OCI-LY1 (cell line): ENCODE results near the gene ITSN1.

Source experiments
- EZH2 ChIP-seq: fragments of 200-600 bp; sonication (generic), shearing (Covaris generic); IDR thresholded peaks from 2 replicates; pipeline ENCODE4 v1.8.0; 2017; ENCODE audit warnings: borderline replicate concordance, mixed run types, mild to moderate bottlenecking, antibody characterized with exemption, low read length, moderate library complexity, mixed read lengths
- TF ChIP-seq, protein P1 (sequence below): fragments of 200-600 bp; sonication (generic), shearing (Covaris generic); IDR thresholded peaks from 2 replicates; pipeline ENCODE4 v1.5.1; 2017; ENCODE audit warnings: mild to moderate bottlenecking, antibody characterized with exemption, low read length, moderate library complexity, mixed read lengths

DNA sequence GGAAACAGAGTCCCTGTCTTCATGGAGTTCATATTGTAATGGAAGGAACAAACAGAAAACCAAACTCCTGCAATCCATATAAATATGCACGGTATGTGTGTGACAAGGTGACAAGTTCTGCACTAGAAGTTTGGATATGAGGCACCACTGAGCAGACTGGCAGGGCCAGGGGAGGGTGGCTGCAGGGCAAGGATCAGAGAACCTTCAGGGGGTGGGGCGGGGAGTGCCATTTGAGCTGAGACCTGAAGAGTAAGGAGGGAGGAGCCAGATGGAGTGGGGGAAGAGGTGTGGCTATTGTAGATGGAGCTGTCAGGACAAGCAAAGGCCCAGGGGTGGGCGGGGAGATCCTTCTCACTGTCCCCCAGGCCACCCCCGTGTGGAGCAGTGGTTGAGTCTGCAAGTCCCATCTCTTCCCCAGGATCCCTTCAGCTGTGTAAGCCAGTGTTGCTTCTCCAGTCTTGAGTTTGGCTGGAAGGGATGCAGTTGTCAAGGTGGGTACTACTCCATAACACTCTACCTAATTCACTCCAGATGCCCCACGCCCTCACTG lies 196.9 kb downstream of the ITSN1 start:
- TF ChIP-seq, protein P1, sequence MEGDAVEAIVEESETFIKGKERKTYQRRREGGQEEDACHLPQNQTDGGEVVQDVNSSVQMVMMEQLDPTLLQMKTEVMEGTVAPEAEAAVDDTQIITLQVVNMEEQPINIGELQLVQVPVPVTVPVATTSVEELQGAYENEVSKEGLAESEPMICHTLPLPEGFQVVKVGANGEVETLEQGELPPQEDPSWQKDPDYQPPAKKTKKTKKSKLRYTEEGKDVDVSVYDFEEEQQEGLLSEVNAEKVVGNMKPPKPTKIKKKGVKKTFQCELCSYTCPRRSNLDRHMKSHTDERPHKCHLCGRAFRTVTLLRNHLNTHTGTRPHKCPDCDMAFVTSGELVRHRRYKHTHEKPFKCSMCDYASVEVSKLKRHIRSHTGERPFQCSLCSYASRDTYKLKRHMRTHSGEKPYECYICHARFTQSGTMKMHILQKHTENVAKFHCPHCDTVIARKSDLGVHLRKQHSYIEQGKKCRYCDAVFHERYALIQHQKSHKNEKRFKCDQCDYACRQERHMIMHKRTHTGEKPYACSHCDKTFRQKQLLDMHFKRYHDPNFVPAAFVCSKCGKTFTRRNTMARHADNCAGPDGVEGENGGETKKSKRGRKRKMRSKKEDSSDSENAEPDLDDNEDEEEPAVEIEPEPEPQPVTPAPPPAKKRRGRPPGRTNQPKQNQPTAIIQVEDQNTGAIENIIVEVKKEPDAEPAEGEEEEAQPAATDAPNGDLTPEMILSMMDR, result no peak
- TF ChIP-seq EZH2, result no peak
